RKO (cell line): ENCODE results near the gene MRPS14.
"Not testable (repeated sequence)": the region's sequence is repeated elsewhere in the genome, so short reads cannot be mapped to it uniquely, and the experiment has no call there.

Experiments used
- DNase-seq: peaks from one replicate; pipeline ENCODE4 v3.0.0-alpha.2; 2016; ENCODE audit warnings: low spot score

Gene MRPS14

DNA sequence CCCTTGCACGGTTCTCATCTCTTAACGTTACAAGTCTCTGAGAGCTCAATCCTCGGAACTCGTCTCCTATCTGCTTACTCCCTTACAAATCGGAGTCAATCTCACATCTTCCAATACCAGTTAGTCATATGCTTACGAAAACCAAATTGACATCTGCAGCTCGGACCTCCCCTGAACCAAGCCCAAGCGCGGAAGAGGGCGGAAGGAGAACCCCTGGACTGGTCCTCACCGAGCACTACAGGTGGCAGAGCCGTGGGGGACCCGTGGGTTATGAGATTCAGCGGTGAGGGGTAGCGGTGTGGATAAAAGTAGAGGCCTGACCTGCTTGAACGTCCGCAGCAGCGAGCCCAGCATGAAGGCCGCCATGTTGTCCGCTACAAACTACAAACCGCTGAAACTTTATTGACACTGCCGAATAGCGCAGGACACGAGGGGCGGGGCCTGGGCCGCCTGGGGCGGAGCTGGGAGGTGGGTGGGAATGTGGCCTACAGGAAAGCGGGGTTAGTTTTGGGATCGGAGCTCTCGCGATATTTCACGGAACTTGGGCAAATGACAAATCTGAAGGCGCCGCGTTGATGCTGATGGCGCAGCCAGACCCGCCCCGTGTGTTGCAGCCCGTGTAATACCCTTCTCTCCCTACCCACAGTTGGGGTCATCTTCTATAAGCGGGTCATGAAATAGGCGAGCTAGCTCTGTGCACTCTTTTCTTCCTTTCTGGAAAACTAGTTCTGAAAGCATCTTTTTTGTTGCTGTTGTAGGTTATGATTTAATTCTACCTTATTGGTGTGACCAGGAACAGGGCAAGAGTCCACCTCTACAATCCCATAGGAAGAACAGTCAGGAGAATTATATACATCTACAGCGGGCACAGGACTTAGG, at the start of gene MRPS14:
Gene MRPS14, minus strand, starts transcription at position 383 of the 879 bp plus-strand sequence. Its CDS starts 17 bp downstream, at position 366.
- peak; percentile 96 for DNase-seq

GRCh38 chr1:175072099-175072951, 49.1 kb upstream of the MRPS14 start:
- DNase-seq = peak; percentile 26

- no peak for DNase-seq
Observed at GRCh38 chr1:175071276-175071943, 48.2 kb upstream of the MRPS14 start.

DNA sequence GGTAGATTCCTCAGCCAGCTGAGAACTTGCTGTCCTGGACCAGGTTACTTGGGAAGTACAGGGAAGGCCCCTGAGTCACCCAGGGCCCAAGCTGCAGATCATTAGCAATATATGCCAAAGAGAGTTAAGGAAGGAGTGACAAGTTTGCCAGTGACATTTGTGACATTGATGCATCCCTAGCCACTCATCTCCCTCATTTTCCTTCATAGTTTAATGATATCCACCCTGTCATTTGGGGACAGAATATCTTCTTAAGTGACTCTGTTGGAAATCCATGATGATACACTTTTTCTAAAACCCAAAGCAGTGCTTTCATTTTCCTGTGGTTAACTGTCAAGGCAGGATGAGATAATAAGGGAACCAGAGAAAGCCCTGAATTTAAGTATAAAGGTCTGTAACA, 47.6 kb upstream of the MRPS14 start:
- no peak for DNase-seq

DNA sequence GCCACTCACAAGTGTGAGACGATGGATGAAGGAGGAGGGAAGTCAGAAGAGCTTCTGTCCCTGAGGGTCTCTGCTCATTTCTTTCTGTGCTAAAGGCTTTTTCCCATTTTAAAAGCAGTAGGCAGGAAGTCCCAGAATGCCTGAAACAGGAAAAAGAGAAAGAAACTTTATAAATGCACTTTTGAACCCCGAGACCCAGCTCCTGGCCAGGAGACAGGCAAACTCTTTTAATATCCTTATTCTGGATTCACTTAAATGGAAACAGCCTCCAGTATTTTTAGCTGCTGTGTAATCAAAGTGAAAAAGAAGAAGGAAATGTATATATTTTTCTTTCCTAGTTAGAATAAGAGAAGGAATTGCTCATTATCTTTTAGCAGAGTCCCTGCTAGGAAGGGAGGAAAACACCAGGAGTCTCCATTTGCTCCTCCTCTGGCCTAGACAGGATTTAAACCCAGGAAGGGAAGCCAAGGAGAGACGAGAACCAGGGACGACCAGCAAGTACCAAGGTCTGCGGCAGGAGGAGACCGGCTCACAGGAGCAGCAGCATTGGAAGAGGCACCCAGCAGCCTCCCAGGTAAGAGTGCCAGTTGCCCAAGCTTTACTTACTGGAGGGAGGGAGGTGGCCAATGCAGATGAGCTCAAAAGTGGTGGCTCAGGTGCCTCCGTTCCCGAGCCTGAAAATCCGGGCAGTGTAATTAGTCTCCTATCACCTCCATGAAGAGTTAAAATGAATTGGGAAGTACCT, 44.3 kb upstream of the MRPS14 start, which contains the start of gene TNN:
Gene TNN, plus strand, starts transcription at position 472 of the 745 bp plus-strand sequence. CDS start 9,586 bp downstream, outside the sequence.
- DNase-seq = no peak

DNA sequence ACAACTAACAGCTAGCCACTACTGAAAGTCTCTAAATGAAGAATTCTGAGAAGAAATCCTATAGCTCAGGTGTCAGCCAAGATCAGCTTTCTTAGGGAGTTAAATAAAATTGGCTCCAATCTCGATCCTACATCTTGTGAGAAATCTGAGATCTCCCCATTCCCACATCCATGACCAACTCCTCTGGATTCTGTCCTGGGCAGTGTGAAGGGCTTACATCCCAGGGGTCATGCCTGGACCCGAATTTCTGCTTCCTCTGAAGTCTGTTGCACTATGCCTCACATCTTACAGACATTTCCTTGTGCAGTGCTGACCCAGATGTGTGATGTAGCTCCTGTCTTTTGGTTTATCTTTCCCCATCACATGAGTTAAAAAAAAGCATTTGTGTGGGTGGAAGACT, 39.6 kb upstream of the MRPS14 start:
- no peak for DNase-seq

DNA sequence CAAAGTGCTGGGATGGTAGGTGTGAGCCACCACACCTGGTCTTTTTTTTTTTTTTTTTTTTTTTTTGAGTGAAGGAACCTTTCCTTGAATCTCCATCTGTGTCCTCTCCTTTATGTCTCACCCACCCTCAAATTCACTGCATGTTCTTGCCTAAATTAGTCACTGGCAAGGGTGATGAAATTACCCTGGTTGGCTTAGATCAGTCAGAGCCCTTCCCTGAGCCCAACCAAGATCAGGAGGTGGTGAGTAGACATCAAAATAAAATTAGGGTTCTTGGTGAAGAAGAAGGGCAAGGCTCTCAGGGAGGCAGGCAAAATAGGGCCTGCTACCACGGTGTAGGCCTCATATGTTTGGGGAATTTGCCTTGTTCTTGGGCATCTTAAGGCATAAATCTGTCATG, 39.1 kb upstream of the MRPS14 start:
- no peak for DNase-seq

DNA sequence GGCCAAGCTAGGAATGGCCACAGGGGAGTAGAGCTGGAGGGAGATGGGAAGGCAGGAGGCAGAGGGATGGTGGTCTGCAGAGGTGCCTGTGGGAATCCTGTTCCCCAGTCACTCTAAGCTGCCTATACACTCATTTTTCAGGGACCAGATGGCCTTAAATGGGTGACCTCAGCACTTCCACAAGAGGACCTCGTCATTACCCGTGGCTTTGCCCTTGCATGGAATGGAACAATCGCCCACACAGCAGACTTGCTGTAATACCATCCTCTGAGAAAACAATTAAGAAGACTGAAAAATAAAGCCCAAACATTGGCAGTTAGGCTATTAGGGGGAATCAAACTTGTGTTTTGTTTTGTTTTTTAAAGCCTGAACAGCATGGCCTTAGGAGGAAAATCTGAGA, 31.5 kb upstream of the MRPS14 start:
- DNase-seq = no peak

DNA sequence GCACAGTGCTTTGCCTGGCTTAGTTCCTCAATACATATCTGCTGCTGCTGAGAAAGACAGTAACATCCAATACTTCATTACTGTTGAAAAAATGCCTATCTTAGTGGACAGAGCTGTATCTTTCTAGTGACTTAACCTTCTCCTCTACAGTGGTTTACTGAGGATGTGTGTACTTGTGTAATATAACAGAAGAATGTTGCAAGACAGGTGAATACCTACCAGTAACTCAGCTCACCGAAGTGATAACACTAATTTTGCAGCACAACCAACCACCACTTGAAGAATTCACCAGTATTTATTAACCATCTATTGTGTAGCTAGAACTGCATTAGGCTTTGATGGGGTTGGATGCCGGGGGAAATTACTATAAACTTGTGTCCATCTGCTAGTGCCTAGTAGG, 27.8 kb upstream of the MRPS14 start:
- no peak for DNase-seq

DNA sequence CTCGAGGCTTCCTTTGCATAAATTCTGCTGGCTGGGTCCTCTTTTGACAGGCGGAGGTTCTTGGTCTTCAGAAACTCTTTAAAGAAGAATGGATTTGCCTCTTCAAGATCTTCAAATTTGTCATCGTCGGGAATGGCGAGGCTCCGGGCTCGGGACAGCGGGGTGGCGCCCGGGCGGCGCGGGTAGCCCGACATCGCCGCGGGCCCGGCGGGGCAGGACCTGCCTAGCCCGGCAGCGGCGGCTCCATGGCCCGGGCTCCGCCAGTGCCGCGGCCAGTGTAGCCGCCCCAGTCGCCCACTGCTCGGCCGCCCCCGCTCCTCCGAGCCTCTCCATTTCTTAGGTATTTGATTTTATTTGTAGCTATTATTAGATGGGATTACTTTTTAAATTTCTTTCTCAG, 22.3 kb upstream of the MRPS14 start:
- DNase-seq = no peak

GRCh38 chr1:175045097-175045496, 21.9 kb upstream of the MRPS14 start:
- no peak for DNase-seq

DNA sequence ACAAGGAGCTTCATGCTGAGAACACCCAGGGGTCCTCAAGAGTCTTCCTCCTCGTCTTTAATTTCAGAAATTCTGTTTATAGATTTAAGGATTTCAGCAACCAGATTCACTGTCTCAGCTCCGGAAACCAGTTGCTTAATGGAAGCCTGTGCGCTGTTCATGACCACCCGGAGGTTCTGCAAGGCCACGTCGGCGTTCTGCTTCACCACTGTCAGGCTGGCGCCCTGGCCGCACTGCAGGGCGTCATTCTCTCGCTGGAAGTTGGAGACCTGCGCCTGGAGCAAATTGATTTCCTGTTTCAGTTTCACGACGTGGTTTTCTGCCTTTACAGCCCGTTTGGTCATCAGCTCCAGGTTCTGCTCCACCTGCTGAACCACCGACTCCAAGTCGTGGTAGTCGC, 21.4 kb upstream of the MRPS14 start:
- DNase-seq = not testable (repeated sequence)

- no peak for DNase-seq
Observed at GRCh38 chr1:175043824-175044223, 20.6 kb upstream of the MRPS14 start.

DNA sequence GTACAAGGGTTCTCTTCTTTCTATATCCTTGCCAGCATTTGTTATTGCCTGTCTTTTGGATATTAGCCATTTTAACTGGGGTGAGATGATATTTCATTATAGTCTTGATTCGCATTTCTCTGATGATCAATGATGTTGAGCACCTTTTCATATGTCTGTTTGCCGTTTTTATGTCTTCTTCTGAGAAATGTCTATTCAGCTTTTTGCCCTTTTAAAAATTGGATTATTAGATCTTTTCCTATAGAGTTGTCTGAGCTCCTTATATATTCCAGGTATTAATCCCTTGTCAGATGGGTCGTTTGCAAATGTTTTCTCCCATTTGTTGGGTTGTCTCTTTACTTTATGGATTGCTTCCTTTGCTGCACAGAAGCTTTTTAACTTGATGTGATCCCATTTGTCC, 19.4 kb upstream of the MRPS14 start:
- DNase-seq = no peak

DNA sequence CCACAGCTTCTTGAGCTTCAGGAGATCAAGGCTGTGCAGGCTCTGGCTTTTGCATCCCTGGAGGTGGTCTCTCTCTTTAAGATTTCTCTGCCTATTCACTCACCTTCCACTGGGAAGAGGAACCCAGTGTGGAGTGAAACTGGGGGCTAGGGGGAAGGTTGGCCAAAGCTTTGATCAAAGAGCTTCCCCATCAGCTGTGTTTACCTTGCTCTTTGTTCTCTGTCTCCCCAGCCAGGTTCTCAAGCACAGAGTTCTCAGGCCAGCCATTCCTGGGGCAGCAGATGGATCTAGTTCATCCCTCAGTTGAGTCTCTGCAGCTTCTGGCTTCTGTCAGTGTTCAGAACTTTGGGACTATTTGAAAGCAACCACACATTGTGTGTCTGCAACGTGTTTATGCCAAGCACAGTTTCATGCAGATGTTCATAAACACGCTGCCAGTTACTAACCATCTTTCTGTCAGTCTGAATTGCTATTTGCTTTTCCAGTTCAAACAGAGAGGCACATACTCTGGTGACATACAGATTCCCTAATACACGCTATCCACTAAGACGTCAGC, 17.2 kb upstream of the MRPS14 start:
- no peak for DNase-seq

DNA sequence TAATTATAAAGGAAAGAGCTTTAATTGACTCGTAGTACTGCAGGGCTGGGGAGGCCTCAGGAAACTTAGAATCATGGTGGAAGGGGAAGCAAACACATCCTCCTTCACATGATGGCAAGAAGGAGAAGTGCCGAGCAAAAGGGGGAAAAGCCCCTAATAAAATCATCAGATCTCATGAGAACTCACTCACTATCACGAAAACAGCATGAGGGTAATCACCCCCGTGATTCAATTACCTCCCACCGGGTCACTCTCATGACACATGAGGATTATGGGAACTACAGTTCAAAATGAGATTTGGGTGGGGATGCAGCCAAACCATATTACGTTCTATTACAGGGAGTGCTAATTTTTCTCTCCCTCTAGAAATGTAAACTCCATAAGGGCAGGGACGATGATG, 14.2 kb upstream of the MRPS14 start:
- DNase-seq = no peak

DNA sequence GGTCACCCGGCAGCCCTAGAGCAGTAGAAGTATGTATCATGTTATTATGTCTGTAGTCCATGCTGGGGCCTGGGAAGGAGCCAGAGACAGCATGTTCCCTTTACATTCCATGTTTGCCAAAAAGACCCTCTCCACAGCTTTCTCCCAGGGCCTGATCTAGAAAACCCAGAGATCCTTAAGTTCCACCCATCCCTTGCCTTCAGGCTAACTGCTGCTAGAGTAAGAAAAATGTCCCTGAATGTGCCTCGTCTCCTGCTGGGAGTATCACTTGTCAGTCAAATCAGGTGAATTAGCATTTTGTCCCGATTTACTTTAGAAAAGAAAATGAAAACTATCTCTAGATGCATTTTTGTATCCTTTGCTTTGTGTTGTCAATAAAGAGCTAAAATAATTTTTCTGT, 13.3 kb upstream of the MRPS14 start:
- no peak for DNase-seq

DNA sequence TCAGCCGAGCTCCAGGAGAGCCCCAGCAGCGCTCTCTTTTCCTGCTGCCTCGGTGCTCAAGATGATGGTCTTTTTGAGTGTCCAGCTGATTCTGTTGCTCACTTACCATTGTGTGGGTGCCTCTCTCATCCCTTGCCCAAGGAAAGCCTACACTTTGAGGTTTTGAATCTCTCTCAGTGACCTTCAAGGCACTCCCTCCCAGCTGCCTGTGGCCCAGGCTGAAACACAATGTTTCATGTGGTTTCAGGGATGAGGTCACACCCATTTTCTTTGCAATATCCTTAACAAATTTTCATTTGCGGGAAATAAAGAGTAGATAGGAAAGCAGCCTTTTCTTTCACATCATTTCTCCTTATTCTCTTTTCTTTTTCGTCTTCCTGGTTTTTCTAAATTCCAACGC, 12.6 kb upstream of the MRPS14 start:
- DNase-seq = no peak

DNA sequence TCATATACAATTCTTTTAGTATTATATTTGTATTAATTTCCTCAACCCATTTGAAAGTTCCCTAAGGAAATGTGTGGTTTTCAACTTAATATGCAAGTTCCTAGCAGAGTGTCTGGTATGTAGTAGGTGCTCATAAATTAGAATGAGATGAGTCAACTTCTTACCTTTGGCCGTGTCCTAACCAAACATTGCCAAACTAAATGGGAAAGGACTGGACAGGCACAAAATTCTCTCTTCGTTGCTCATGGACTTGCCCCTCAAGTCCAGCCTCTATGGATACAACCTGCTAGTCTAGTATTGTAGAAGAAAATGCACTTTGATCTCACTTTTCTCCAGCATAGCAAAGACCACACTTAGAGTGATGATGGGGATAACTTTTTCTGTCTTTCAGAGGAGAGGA, 11.6 kb upstream of the MRPS14 start:
- DNase-seq = no peak

- no peak for DNase-seq
Observed at GRCh38 chr1:175033953-175034352, 10.7 kb upstream of the MRPS14 start.

DNA sequence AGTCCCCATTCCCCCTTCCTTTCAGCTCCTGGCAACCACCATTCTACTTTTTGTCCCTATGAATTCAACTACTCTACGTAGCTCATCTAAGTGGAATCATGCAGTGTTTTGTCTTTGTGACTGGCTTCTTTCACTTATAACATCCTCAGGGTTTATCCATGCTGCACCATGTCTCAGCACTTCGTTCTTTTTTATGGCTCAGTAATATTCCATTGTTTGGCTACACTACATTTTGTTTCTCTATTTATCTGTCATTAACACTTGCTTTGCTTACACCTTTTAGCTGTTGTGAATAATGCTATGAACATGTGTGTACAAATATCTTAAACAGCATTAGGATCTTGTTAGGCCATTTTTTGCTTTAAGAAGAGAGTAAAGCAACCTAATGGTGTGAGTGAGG, 1.5 kb upstream of the MRPS14 start:
- no peak for DNase-seq

GRCh38 chr1:175023922-175024242, 657 bp upstream of the MRPS14 start:
- not testable (repeated sequence) for DNase-seq
